Activated CD8-positive, alpha-beta memory T cell treated with anti-CD3 and anti-CD28 coated beads, Interleukin-2, amount 10 ng/mL, durations not matched to agents 7 days and 5 days (primary cell): ENCODE results near the gene LTBP3. TPM values are rescaled to one million over a fixed set of nuclear protein-coding genes. Genes with fewer than 3 reads are reported as not detected.

Experiments
- ATAC-seq: fragments of 150-1000 bp; cut with Tn5 transposase; one replicate; pipeline ENCODE4 v1.10.0; 2021; ENCODE audit warnings: moderate library complexity
- CTCF ChIA-PET: fragments of 350-600 bp; sonication (Branson Sonifier 250); formaldehyde crosslinking; loops from one replicate; lab custom pipeline; 2021; ENCODE audit warnings: antibody characterized with exemption; lab: Charles Lee
- DNase-seq: peaks from one replicate; pipeline ENCODE4 v3.0.0-alpha.2; 2020
- H3K27ac Mint-ChIP-seq: one replicate; pipeline ENCODE4 v1.8.0; 2021; ENCODE audit warnings: mild to moderate bottlenecking, mixed read lengths
- H3K27me3 Mint-ChIP-seq: one replicate; pipeline ENCODE4 v1.8.0; 2021; ENCODE audit warnings: mixed read lengths
- H3K36me3 Mint-ChIP-seq: one replicate; pipeline ENCODE4 v1.8.0; 2021; ENCODE audit warnings: mild to moderate bottlenecking, mixed read lengths
- H3K4me1 Mint-ChIP-seq: one replicate; pipeline ENCODE4 v1.8.0; 2021; ENCODE audit warnings: mixed read lengths
- H3K4me3 Mint-ChIP-seq: one replicate; pipeline ENCODE4 v1.8.0; 2021; ENCODE audit warnings: mild to moderate bottlenecking, moderate library complexity, mixed read lengths
- H3K9me3 Mint-ChIP-seq: one replicate; pipeline ENCODE4 v1.8.0; 2022; ENCODE audit warnings: low read depth, mixed read lengths
- total RNA-seq, 2 experiments: library from RNA; stranded (reverse); gene quantifications; one replicate each; pipeline ENCODE4 v1.2.3, GENCODE V29; 2021

Gene LTBP3
- total RNA-seq, 2 experiments from 2014 or later, result 46.2 to 46.8 TPM

DNA sequence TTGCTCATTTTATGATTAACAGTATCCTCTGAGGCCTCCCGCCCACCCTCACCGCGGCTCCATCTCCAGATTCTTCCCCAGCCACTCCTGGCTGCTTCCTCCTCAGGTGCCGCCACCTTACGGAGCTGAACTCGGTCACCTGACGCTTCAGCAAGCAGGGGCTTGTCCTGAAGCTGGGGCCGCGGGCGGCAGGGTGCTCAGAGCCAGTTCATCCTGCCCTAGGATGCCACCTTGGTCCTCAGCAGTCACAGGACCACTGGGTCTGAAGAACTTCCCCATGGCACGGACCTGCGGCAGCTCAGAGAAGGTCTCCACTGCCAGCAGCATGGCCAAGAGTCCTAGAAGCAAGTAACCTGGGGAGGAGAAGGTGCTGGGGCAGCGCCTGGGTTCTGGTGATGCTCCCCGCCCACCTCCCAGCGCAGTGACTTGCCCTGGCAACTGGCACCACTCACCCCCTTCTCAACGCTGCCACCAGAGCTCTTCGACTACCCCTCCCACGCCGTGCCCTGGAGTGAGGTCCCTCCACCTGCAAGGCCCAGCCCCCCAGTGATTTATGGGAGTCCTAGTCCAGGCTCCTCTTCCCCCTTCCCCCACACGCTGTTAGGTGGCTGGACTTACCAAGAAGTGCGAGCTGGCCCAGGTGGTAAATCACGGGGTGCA lies 34.8 kb upstream of the LTBP3 start:
- no peak overlapping the region for H3K4me3 Mint-ChIP-seq
- H3K9me3 Mint-ChIP-seq, result no peaks in the 10 kb centered on the region
- no peaks in the 10 kb centered on the region for H3K27me3 Mint-ChIP-seq
- ATAC-seq, result no peak
- no peak for DNase-seq
- H3K4me1 Mint-ChIP-seq, result peaks cover 32% of the 10 kb centered on the region
- H3K36me3 Mint-ChIP-seq, result peaks cover 9% of the 10 kb centered on the region
- H3K27ac Mint-ChIP-seq, result no peak overlapping the region
- CTCF ChIA-PET, result interaction anchor here (1.1 to 12.7 kb wide), 17 partner anchors 10 to 264 kb away, joined by 3 to 209 read pairs (median 10); partner anchors contain the start of genes EHBP1L1, FAM89B, LTBP3 and MAP3K11

- ATAC-seq (no peak), DNase-seq (no peak)
- H3K36me3 Mint-ChIP-seq, result peaks cover 10% of the 10 kb centered on the region
- no peak overlapping the region for H3K27ac Mint-ChIP-seq
- H3K4me3 Mint-ChIP-seq, result no peak overlapping the region
- no peaks in the 10 kb centered on the region for H3K27me3 Mint-ChIP-seq
- no peaks in the 10 kb centered on the region for H3K9me3 Mint-ChIP-seq
- CTCF ChIA-PET, result interaction anchor here (1.0 to 12.7 kb wide), 10 partner anchors 14 to 51 kb away, joined by 3 to 209 read pairs (median 16); partner anchors contain the start of genes EHBP1L1, FAM89B, MAP3K11 and PCNX3
- peaks cover 40% of the 10 kb centered on the region for H3K4me1 Mint-ChIP-seq
Measured at GRCh38 chr11:65591939-65592857, 34.0 kb upstream of the LTBP3 start.

GRCh38 chr11:65590240-65590738 lies 32.1 kb upstream of the LTBP3 start:
- no peaks in the 10 kb centered on the region for H3K27me3 Mint-ChIP-seq
- CTCF ChIA-PET, result interaction anchor here (1.0 to 12.7 kb wide), 12 partner anchors 12 to 64 kb away, joined by 3 to 209 read pairs (median 6); partner anchors contain the start of genes EHBP1L1, FAM89B, MAP3K11 and PCNX3
- H3K9me3 Mint-ChIP-seq, result no peaks in the 10 kb centered on the region
- H3K4me1 Mint-ChIP-seq, result peaks cover 47% of the 10 kb centered on the region
- peaks cover 17% of the 10 kb centered on the region for H3K36me3 Mint-ChIP-seq
- H3K27ac Mint-ChIP-seq, result peak overlapping the region; percentile 64
- no peak for DNase-seq
- no peak for ATAC-seq
- H3K4me3 Mint-ChIP-seq, result no peak overlapping the region

GRCh38 chr11:65589444-65590239 lies 31.5 kb upstream of the LTBP3 start:
- Mint-ChIP-seq H3K4me1 (peaks cover 42% of the 10 kb centered on the region), H3K27ac (peak overlapping the region; percentile 96), H3K27me3 (no peaks in the 10 kb centered on the region), H3K36me3 (peaks cover 17% of the 10 kb centered on the region), H3K9me3 (no peaks in the 10 kb centered on the region), H3K4me3 (no peak overlapping the region)
- DNase-seq (peak; percentile 72), ATAC-seq (no peak)
- CTCF ChIA-PET, result interaction anchor here (1.0 to 12.7 kb wide), 14 partner anchors 12 to 170 kb away, joined by 3 to 209 read pairs (median 6); partner anchors contain the start of genes EHBP1L1, FAM89B, MAP3K11 and PCNX3

- Mint-ChIP-seq H3K27ac (peak overlapping the region; percentile 96), H3K4me1 (peaks cover 49% of the 10 kb centered on the region), H3K4me3 (peak overlapping the region; percentile 37), H3K27me3 (no peaks in the 10 kb centered on the region), H3K9me3 (no peaks in the 10 kb centered on the region), H3K36me3 (peaks cover 24% of the 10 kb centered on the region)
- CTCF ChIA-PET, result interaction anchor here (0.6 to 12.7 kb wide), 25 partner anchors 9 to 729 kb away, joined by 3 to 209 read pairs (median 6); partner anchors contain the start of genes CDC42EP2, EHBP1L1, FAM89B and MAP3K11
- peak; percentile 85 for ATAC-seq
- peak; percentile 93 for DNase-seq
Measured at GRCh38 chr11:65588199-65589054, 30.3 kb upstream of the LTBP3 start.

- H3K27me3 Mint-ChIP-seq, result no peaks in the 10 kb centered on the region
- H3K4me3 Mint-ChIP-seq, result no peak overlapping the region
- H3K9me3 Mint-ChIP-seq, result no peaks in the 10 kb centered on the region
- ATAC-seq (no peak), DNase-seq (no peak)
- CTCF ChIA-PET, result interaction anchor here (0.7 to 12.7 kb wide), 10 partner anchors 9 to 723 kb away, joined by 3 to 209 read pairs (median 7); partner anchors contain the start of genes CAPN1, EHBP1L1, FAM89B and MAP3K11
- H3K27ac Mint-ChIP-seq, result peak overlapping the region; percentile 60
- H3K36me3 Mint-ChIP-seq, result peaks cover 28% of the 10 kb centered on the region
- H3K4me1 Mint-ChIP-seq, result peaks cover 57% of the 10 kb centered on the region
Measured at GRCh38 chr11:65586676-65587075, 28.5 kb upstream of the LTBP3 start.

DNA sequence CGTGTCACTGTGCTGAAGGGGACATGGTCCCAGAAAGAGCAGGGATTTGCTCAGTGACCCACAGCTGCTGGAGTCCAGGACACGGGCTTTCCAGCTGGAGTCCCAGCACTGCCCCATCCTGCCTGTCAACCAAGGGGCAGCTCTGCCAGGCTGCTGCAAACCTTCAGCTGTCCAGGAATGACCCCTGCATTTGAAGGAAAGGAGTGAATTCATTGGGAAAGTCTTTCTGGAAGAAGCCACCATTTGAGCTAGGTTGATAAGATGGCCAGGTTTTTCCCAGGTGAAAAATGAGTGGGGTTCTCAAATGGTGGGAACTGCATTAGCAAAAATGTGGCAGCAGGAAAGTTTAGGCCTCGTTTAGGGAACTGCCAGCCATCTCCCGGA lies 28.1 kb upstream of the LTBP3 start:
- ATAC-seq (no peak), DNase-seq (no peak)
- Mint-ChIP-seq H3K27ac (peak overlapping the region; percentile 60), H3K9me3 (no peaks in the 10 kb centered on the region), H3K27me3 (no peaks in the 10 kb centered on the region), H3K4me3 (no peak overlapping the region), H3K4me1 (peaks cover 57% of the 10 kb centered on the region), H3K36me3 (peaks cover 26% of the 10 kb centered on the region)
- CTCF ChIA-PET, result interaction anchor here (0.7 to 12.7 kb wide), 7 partner anchors 8 to 404 kb away, joined by 3 to 209 read pairs (median 8); partner anchors contain the start of genes CAPN1, EHBP1L1, FAM89B and ZNRD2

DNA sequence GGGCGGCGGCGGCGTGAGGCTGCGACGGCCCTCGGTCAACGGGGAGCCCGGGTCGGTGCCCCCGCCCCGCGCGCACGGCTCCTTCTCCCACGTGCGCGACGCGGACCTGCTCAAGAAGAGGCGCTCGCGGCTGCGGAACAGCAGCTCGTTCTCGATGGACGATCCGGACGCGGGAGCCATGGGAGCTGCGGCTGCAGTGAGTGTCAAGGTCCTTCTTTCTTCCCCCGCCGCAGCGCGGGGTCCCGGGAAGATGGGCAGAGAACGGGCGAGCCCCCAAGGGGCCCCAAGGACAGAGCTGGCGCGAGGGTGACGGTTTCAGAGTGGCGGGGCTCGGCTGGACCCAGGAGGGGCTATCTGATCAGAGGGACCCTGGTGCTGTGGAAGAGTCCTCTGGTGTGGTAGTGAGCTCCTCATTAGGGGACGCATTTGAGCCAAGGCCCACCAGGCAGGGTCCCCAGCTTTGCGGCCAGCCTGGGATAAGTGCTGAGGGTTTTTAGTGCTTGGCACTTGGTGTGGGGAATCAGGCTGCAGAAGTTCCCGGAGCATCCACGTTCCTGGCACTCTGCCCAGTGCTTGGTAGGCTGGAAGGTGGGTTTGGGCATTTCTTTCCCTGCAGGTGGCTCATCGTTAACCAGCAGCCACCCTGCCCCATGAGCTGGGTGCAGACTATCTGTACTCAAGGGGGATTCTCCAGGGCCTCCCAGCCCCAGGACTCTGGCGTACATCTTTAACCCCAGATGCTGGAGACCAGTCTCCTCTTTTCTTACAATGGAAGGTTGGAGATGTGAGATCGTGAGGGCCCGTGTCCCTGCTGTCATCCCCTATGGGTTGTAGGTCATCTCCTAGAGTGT lies 27.5 kb upstream of the LTBP3 start:
- no peaks in the 10 kb centered on the region for H3K27me3 Mint-ChIP-seq
- H3K36me3 Mint-ChIP-seq, result peaks cover 27% of the 10 kb centered on the region
- no peak overlapping the region for H3K4me3 Mint-ChIP-seq
- DNase-seq (no peak), ATAC-seq (no peak)
- peaks cover 57% of the 10 kb centered on the region for H3K4me1 Mint-ChIP-seq
- H3K27ac Mint-ChIP-seq, result peak overlapping the region; percentile 60
- H3K9me3 Mint-ChIP-seq, result no peaks in the 10 kb centered on the region
- CTCF ChIA-PET, result interaction anchor here (0.7 to 12.7 kb wide), 6 partner anchors 8 to 404 kb away, joined by 3 to 209 read pairs (median 76); partner anchors contain the start of genes CAPN1, EHBP1L1, FAM89B and ZNRD2

DNA sequence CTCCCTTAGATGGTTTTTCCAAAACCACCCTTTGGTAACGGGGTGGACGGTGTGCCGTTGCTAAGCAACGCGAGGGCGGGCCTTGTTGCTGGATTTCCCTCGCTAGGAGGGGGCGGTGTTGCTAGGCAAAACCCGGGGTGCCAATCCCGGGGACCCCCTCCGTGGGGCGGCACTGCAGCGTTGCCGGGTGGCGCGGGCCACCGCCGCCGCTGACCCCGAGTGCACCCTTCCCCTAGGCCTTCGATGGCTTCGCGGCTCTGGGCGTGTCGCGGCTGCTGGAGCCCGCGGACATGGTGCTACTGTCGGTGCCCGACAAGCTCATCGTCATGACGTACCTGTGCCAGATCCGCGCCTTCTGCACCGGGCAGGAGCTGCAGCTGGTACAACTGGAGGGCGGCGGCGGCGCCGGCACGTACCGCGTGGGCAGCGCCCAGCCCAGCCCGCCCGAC lies 26.6 kb upstream of the LTBP3 start:
- H3K36me3 Mint-ChIP-seq, result peaks cover 27% of the 10 kb centered on the region
- H3K27me3 Mint-ChIP-seq, result no peaks in the 10 kb centered on the region
- ATAC-seq, result no peak
- H3K27ac Mint-ChIP-seq, result no peak overlapping the region
- peaks cover 55% of the 10 kb centered on the region for H3K4me1 Mint-ChIP-seq
- no peak overlapping the region for H3K4me3 Mint-ChIP-seq
- CTCF ChIA-PET, result interaction anchor here (1.0 to 12.7 kb wide), 4 partner anchors 9 to 43 kb away, joined by 6 to 209 read pairs (median 78); partner anchors contain the start of genes FAM89B and ZNRD2
- DNase-seq, result no peak
- H3K9me3 Mint-ChIP-seq, result no peaks in the 10 kb centered on the region

- H3K36me3 Mint-ChIP-seq, result peaks cover 30% of the 10 kb centered on the region
- DNase-seq (no peak), ATAC-seq (no peak)
- CTCF ChIA-PET, result interaction anchor here (1.0 to 12.7 kb wide), 3 partner anchors 10 to 43 kb away, joined by 6 to 209 read pairs (median 12); partner anchors contain the start of gene FAM89B
- peaks cover 53% of the 10 kb centered on the region for H3K4me1 Mint-ChIP-seq
- no peaks in the 10 kb centered on the region for H3K9me3 Mint-ChIP-seq
- H3K27ac Mint-ChIP-seq, result no peak overlapping the region
- no peaks in the 10 kb centered on the region for H3K27me3 Mint-ChIP-seq
- H3K4me3 Mint-ChIP-seq, result no peak overlapping the region
Measured at GRCh38 chr11:65584106-65584505, 25.9 kb upstream of the LTBP3 start.
